GM12872 (cell line): ENCODE data around the gene CLDN7.

Experiments used
- CTCF ChIP-seq: IDR thresholded peaks from 3 replicates; pipeline ENCODE4 v1.5.1; 2011; ENCODE audit warnings: low read depth, mild to moderate bottlenecking, low read length, moderate library complexity; ENCODE audit not compliant: insufficient read depth

Gene CLDN7

GRCh38 chr17:7250695-7251627 lies 11.3 kb downstream of the CLDN7 start:
- TF ChIP-seq CTCF = no peak

GRCh38 chr17:7249830-7250229 lies 12.4 kb downstream of the CLDN7 start:
- no peak for TF ChIP-seq CTCF

GRCh38 chr17:7249214-7249613 lies 13.1 kb downstream of the CLDN7 start:
- TF ChIP-seq CTCF = no peak

GRCh38 chr17:7248796-7249195 lies 13.5 kb downstream of the CLDN7 start:
- TF ChIP-seq CTCF = no peak

- TF ChIP-seq CTCF = no peak
These were observed 15.5 kb downstream of the CLDN7 start for GRCh38 chr17:7246779-7247178.

- TF ChIP-seq CTCF = no peak
These were observed 18.9 kb downstream of the CLDN7 start for GRCh38 chr17:7243453-7243729.

- no peak for TF ChIP-seq CTCF
These were observed 19.4 kb downstream of the CLDN7 start for GRCh38 chr17:7242717-7243452.
